ENCODE results near the gene KDM2B.

DNA sequence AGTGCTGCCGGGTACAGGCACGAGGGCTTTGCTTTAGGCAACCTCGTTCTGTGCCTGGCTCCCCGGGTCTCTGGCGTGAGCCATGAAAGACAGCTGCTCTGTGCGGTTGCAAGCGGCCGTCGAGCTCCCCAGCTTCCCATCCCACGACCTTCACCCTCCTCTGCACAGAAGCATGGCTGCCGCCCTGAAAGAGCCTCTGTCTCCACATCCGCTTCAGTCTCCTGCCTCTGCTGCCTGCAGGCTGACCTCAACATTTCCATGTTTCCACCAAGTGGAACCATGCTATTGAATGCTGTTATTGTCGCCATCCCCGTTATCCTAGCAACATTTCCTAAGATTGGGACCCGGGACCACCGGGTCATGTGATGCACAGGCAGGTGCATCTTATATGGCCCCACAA is 57.1 kb downstream of the KDM2B start:
- TF ChIP-seq, protein P1, sequence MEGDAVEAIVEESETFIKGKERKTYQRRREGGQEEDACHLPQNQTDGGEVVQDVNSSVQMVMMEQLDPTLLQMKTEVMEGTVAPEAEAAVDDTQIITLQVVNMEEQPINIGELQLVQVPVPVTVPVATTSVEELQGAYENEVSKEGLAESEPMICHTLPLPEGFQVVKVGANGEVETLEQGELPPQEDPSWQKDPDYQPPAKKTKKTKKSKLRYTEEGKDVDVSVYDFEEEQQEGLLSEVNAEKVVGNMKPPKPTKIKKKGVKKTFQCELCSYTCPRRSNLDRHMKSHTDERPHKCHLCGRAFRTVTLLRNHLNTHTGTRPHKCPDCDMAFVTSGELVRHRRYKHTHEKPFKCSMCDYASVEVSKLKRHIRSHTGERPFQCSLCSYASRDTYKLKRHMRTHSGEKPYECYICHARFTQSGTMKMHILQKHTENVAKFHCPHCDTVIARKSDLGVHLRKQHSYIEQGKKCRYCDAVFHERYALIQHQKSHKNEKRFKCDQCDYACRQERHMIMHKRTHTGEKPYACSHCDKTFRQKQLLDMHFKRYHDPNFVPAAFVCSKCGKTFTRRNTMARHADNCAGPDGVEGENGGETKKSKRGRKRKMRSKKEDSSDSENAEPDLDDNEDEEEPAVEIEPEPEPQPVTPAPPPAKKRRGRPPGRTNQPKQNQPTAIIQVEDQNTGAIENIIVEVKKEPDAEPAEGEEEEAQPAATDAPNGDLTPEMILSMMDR (IDR thresholded peaks at IDR 0.05): no peak
- no peak for TF ChIP-seq EZH2 (IDR thresholded peaks at IDR 0.05; ENCODE audit: borderline replicate concordance, insufficient read depth, low read depth, low read length, poor library complexity, severe bottlenecking)
